ENCODE measurements around the gene SP3. TPM values are rescaled to one million over a fixed set of nuclear protein-coding genes. Genes with fewer than 3 reads are reported as not detected.

SP3 gene
- total and polyA plus RNA-seq, 9 of the 15 experiments (the other 6 are each of a cell fraction or from before 2014, with no cell fraction given) = 12.0 to 106 (median 74.9) TPM

DNA sequence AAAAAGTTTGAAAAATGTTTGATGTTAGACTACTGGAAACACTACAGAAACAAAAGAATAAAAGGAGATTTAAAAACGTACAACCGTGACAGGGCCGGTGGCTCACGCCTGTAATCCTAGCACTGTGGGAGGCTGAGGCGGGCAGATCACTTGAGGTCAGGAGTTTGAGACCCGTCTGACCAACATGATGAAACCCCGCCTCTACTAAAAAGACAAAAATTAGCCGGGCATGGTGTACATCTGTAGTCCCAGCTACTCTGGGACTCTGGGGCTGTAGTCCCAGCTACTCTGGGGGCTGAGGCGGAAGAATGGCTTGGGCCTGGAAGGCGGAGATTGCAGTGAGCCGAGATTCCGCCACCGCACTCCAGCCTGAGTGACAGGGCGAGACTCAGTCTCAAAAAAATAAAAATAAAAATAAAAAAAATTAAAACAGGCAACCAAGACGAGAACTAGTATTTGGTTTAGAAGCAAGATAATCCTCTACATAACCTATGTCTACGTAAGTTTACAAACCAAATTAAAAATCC, 5.8 kb downstream of the SP3 start (continued):
- TF ChIP-seq KDM5B (IDR thresholded peaks at IDR 0.05; ENCODE audit: insufficient replicate concordance, low read depth, low read length) = no peak
- TF ChIP-seq, protein P1, sequence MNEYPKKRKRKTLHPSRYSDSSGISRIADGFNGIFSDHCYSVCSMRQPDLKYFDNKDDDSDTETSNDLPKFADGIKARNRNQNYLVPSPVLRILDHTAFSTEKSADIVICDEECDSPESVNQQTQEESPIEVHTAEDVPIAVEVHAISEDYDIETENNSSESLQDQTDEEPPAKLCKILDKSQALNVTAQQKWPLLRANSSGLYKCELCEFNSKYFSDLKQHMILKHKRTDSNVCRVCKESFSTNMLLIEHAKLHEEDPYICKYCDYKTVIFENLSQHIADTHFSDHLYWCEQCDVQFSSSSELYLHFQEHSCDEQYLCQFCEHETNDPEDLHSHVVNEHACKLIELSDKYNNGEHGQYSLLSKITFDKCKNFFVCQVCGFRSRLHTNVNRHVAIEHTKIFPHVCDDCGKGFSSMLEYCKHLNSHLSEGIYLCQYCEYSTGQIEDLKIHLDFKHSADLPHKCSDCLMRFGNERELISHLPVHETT (CRISPR knock-in tag; conservative IDR thresholded peaks at IDR 0.05 in 1 of 2, IDR thresholded peaks at IDR 0.05 in 1 of 2) = no peak
- TF ChIP-seq, protein P2, sequence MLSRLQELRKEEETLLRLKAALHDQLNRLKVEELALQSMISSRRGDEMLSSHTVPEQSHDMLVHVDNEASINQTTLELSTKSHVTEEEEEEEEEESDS (CRISPR knock-in tag; IDR thresholded peaks at IDR 0.05) = no peak
- TF ChIP-seq ELF1 (tag; IDR thresholded peaks at IDR 0.05) = no peak
- peak; percentile 27; the same call in 1 of the 2 replicates for TF ChIP-seq CC2D1A (IDR thresholded peaks at IDR 0.05)
- TF ChIP-seq, protein P3, sequence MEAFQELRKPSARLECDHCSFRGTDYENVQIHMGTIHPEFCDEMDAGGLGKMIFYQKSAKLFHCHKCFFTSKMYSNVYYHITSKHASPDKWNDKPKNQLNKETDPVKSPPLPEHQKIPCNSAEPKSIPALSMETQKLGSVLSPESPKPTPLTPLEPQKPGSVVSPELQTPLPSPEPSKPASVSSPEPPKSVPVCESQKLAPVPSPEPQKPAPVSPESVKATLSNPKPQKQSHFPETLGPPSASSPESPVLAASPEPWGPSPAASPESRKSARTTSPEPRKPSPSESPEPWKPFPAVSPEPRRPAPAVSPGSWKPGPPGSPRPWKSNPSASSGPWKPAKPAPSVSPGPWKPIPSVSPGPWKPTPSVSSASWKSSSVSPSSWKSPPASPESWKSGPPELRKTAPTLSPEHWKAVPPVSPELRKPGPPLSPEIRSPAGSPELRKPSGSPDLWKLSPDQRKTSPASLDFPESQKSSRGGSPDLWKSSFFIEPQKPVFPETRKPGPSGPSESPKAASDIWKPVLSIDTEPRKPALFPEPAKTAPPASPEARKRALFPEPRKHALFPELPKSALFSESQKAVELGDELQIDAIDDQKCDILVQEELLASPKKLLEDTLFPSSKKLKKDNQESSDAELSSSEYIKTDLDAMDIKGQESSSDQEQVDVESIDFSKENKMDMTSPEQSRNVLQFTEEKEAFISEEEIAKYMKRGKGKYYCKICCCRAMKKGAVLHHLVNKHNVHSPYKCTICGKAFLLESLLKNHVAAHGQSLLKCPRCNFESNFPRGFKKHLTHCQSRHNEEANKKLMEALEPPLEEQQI (IDR thresholded peaks at IDR 0.05) = peak; percentile 44; the same call in 1 of the 2 replicates
- TF ChIP-seq, protein P4, sequence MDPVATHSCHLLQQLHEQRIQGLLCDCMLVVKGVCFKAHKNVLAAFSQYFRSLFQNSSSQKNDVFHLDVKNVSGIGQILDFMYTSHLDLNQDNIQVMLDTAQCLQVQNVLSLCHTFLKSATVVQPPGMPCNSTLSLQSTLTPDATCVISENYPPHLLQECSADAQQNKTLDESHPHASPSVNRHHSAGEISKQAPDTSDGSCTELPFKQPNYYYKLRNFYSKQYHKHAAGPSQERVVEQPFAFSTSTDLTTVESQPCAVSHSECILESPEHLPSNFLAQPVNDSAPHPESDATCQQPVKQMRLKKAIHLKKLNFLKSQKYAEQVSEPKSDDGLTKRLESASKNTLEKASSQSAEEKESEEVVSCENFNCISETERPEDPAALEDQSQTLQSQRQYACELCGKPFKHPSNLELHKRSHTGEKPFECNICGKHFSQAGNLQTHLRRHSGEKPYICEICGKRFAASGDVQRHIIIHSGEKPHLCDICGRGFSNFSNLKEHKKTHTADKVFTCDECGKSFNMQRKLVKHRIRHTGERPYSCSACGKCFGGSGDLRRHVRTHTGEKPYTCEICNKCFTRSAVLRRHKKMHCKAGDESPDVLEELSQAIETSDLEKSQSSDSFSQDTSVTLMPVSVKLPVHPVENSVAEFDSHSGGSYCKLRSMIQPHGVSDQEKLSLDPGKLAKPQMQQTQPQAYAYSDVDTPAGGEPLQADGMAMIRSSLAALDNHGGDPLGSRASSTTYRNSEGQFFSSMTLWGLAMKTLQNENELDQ (CRISPR knock-in tag; IDR thresholded peaks at IDR 0.05; ENCODE audit: borderline replicate concordance) = no peak
- no peak for TF ChIP-seq HDAC2 (IDR thresholded peaks at IDR 0.05)
- TF ChIP-seq, protein P5, sequence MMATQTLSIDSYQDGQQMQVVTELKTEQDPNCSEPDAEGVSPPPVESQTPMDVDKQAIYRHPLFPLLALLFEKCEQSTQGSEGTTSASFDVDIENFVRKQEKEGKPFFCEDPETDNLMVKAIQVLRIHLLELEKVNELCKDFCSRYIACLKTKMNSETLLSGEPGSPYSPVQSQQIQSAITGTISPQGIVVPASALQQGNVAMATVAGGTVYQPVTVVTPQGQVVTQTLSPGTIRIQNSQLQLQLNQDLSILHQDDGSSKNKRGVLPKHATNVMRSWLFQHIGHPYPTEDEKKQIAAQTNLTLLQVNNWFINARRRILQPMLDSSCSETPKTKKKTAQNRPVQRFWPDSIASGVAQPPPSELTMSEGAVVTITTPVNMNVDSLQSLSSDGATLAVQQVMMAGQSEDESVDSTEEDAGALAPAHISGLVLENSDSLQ (IDR thresholded peaks at IDR 0.05) = peak; percentile 94
- TF ChIP-seq POLR3G (IDR thresholded peaks at IDR 0.05; ENCODE audit: extremely low read depth, insufficient read length, insufficient replicate concordance) = no peak
- no peak for TF ChIP-seq PPARD (CRISPR knock-in tag; IDR thresholded peaks at IDR 0.05)
- TF ChIP-seq TRIM24 (IDR thresholded peaks at IDR 0.05) = no peak
- TF ChIP-seq, protein P6, sequence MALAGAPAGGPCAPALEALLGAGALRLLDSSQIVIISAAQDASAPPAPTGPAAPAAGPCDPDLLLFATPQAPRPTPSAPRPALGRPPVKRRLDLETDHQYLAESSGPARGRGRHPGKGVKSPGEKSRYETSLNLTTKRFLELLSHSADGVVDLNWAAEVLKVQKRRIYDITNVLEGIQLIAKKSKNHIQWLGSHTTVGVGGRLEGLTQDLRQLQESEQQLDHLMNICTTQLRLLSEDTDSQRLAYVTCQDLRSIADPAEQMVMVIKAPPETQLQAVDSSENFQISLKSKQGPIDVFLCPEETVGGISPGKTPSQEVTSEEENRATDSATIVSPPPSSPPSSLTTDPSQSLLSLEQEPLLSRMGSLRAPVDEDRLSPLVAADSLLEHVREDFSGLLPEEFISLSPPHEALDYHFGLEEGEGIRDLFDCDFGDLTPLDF (CRISPR knock-in tag; IDR thresholded peaks at IDR 0.05) = 0 out of 2 replicates have a peak, but pooled peaks have one; percentile 33
- TF ChIP-seq, protein P7, sequence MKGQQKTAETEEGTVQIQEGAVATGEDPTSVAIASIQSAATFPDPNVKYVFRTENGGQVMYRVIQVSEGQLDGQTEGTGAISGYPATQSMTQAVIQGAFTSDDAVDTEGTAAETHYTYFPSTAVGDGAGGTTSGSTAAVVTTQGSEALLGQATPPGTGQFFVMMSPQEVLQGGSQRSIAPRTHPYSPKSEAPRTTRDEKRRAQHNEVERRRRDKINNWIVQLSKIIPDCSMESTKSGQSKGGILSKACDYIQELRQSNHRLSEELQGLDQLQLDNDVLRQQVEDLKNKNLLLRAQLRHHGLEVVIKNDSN (CRISPR knock-in tag; IDR thresholded peaks at IDR 0.05) = no peak
- peak; percentile 32; the same call in 1 of the 2 replicates for TF ChIP-seq ARID1B (IDR thresholded peaks at IDR 0.05)
- TF ChIP-seq, protein P8, sequence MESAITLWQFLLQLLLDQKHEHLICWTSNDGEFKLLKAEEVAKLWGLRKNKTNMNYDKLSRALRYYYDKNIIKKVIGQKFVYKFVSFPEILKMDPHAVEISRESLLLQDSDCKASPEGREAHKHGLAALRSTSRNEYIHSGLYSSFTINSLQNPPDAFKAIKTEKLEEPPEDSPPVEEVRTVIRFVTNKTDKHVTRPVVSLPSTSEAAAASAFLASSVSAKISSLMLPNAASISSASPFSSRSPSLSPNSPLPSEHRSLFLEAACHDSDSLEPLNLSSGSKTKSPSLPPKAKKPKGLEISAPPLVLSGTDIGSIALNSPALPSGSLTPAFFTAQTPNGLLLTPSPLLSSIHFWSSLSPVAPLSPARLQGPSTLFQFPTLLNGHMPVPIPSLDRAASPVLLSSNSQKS (CRISPR knock-in tag; IDR thresholded peaks at IDR 0.05) = no peak

Measured in K562 (cell line).